ENCODE measurements around the gene NADK2.
A peak's percentile ranks its signal among the peaks of the same experiment; 100 is the strongest.

Gene NADK2

DNA sequence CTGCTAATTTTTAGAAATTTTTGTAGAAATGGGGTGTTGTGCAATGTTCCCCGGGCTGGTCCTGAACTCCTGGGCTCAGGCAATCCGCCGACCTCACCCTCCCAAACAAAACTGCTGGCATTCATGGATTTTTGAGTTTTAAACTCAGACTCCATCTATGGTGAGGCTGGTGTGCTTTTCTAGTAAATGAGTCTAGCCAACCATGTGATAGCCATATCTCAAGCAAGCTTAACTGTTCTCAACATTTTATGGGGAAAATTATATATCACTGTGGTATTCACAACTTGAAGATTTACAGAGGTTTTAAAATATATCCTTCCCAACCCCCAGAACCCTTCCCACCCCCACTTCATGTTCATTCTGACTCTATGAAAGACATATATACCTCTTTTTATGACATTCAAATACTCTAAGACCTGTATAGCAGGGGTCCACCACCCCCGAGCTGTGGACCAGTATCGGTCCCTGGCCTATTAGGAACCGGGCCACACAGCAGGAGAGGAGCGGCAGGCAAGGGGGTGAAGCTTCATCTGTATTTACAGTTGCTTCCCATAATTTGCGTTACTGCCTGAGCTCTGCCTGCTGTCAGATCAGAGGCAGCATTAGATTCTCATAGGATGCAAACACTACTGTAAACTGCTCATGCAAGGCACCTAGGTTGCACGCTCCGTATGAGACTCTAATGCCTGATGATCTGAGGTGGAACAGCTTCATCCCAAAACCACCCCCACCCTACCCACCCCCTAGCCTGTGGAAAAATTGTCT is 4.5 kb upstream of the NADK2 start:
- no peak for DNase-seq (ENCODE audit: low read depth)

DNA sequence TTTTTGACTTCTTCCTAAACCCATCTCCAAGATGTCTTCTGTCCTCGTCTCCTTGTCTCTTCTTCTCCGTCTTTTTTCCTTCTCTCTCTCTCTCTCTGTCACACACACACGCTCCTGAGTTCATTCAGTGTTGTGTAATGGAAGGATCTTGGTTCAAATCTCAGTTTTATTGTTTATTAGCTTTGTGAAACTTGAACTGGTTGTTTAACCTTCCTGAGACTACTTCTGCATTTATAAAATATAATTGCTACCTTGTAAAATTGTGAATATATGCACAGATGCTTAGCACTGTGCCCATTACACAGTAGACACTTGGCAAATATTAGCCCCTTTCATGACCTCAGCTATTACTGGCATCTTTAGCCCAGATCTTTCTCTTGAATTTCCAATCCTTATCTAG is 2.4 kb upstream of the NADK2 start:
- DNase-seq (ENCODE audit: low read depth): no peak

DNA sequence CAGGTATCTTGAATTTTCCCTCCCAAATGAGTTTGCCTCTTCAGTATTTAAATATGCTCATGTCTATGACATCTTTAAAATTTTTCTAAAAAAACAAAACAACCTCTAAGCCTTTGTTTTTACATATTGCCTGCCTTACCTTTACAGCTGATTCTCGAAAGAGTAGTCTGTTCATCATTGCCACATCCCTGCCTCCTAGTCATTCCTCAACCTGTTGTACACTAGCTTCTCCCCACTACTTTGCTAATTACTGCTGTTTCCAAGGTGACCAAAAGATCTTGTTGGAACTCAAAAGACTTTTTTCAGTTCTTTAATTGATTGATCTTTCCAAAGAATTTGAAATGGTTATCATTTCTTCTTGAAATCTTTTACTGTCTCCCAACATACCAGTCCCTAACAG is 1.9 kb upstream of the NADK2 start:
- no peak for DNase-seq (ENCODE audit: low read depth)

DNA sequence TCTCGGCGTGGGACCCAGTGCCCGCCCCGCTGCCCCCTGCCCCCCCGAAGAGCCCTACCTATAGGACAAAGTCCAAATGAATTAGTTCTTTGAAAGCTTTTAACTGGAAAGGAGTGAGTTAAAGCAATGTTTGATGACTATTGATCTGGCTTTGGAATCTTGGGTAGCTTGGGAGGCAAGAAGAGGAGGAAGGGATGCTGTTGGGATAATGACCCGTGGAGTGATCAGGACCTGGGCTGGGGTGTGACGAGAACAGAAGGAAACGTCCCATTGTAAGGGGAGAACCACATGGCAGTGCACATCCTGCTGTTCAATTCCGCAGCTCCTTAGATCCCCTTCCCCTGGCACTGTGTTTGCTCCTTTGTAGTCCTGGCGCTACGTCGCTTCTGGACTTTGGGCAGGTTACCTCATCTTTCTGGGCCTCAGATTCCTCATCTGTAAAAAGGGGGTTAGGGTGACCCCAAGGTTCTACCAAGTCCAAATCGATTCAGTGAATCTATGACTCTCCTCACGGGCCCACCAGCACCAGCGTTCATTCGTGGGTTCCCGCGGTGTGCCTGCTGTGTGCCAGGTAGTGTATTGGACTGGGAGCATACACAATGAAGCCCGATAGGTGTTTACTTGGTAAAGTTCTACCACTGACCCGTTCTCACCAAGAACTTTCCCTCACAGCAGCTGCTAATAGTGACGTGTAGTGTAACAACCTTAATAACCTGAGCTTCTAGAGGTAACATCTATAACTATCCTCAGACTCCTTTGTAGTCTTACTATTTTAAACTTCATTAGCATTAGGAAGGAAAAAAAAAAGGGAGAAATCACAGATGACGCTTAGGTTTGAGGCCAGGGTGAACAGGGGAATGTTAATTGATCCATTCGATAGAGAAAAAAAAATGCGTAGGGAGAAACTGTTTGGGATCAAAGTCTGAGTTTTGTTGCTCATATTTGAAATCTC is 1.1 kb upstream of the NADK2 start:
- no peak for DNase-seq (ENCODE audit: low read depth)

DNA sequence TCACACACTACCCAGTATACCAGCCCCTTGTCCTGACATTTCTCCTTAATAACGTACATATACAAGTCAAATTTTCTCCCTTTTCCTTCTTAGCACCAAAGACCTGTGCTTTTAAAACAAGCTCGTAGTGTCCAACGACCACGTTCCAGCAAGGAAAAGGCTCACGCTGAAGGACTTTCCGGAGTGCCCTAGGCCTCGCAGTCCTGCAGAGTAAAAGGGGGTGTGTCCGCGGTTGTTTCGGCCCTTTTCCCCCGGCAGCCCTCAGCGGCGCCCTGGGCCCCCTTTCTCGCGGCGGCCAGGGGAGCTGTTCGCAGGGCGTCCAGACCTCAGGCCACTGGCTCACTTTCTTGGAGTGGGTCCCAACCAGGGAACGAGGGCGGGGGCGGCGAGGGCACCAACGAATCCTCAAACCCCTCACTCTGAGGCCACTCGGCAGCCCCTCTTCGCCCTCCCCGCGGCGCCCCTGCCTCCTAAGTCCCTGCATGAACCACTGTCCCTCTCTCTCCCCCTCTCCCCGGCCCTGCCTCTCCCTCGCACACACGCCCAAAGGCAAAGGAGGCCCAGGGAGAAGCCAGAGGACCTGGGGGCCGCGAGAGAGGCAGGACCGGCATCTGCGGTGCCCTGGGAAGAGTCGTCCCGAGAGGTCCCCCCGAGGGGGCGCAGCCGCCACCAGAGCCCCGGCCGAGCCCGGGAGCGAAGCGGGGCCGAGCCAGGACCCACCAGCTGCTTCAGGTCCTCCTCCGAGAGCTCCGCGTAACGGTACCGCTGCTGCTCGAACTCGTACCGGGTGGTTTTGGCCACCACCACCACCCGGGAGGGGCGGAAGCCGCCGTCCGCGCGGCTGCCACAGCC is 720 bp downstream of the NADK2 start:
- DNase-seq (ENCODE audit: low read depth): peak; percentile 26

DNA sequence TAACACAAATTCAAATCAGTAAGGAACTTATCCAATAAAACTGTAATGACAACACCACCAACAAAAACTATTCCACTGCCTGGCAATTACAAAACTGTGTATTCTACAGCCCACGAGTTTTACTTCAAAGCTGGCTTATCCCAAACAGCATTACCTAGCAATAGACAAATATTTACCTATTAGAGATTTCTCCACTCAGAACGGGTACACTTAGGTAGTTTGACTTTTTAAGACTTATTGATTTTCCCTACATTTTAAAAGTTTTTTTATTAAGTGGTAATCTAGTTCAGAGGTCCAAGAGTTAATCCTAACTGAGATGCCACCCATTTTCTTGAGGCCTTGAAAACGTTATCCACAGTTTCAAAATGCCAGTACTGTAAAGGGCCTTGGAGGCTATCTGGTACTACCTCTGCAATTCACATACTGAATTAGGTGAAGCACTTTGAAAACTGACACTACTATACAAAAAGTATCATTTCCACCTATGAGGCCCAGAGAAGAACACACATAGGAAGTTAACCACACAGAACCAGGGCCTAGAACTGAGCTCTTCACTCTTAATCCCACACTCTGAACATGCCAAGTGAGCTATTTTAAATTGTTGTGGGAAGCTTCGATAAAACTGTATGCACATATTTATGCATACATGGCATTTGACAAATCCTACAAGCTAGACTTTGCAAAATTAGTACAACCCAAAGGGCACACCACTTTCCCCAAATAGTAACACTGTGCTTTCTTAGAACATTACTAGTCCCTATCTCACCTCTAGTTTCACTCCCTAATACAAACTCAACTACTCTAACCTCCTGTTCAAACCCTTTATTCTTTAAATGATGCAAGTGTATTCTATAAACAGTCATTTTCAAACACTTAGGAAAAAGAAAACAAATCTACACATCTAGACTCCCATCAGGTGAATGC is 2.1 kb downstream of the NADK2 start:
- no peak for DNase-seq (ENCODE audit: low read depth)

DNA sequence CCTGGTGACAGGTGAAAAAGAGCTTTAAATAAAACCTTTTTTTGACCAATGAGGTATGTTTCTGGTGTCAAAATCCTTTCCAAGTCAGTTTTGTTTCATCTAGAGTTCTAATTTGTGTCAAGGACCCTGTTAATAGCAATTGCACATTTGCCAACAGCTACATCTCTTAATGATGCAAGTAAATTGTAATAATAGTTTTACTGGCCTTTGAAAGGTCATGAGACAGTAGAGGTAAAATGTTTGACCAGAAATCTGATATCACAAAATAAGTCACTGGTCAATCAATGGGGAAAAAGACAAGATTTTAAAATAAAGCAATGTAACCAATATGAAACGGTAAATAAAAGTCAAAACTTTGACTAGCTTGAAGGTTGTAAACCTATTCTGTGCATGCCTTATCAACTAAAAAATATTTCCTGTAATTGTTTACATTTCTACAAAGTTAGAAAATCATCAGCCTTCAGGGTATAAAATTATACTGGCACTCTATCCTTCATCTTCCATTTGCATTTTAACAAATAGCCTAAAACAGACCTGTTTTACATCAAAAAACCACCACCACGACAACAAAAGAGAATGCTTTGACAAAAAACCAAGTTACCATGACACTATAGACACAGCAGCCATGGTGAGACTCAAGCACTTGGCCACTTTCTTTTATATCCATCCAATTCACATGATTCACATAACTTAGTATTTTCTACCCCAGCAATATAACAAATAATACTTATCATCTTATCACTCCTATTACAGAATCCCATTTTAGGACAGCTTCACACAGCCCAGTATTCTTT is 3.0 kb downstream of the NADK2 start:
- DNase-seq (ENCODE audit: low read depth): no peak

DNA sequence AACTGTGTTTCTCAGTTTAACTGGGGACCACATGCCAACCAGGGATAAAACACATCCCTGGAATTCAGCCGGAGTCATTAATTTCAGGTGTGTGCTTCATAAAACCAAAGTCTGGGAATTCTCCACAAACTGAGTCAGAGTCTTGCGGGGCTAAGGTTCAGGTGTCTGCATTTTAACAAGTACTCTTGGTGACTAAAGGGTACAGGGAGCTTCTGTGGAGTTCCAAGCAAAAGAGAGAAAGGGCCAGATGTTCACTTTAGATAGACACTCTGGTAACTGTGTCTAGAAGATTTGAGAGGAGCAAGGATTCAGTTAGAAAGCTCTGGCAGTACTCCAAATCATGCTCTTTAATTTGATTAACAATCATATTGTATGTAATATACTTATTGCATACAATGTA is 4.0 kb downstream of the NADK2 start:
- DNase-seq (ENCODE audit: low read depth): no peak

DNA sequence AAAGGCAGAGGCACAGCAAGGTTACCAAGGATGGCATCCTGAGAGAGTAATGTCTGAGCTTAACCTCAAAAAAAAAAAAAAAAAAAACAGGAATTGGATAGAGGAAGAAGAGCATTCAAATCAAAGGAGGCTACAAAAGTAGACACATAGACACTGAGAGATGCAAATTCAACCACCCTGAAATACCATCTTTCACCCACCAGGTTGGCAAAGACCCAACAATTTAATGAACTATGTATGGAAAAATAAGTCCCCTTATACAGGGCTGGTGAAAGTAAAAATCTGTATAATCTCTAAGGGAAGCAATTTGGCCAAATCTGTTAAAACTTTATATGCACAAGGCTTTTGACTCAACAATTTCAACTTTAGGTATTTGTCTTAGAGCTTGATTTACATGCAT is 4.9 kb downstream of the NADK2 start:
- no peak for DNase-seq (ENCODE audit: low read depth)

DNA sequence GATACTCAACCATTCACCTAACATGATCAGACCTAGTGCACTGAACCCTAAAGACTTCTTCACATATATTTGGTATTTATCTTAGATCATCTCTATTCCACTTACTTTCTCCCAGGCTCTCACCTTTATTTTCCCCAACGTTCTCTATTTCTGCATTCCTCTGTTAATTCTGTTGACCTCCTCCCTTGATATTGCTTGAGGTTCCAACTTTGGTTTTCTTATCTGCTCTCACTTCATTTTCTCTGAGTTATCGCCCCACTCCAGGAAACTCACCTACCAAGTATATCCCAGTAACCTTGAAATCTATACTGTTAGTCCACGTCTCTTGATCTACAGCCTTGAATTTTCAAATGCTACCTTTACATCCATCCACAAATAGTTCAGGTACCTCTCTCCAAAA is 9.2 kb downstream of the NADK2 start:
- no peak for DNase-seq (ENCODE audit: low read depth)

DNA sequence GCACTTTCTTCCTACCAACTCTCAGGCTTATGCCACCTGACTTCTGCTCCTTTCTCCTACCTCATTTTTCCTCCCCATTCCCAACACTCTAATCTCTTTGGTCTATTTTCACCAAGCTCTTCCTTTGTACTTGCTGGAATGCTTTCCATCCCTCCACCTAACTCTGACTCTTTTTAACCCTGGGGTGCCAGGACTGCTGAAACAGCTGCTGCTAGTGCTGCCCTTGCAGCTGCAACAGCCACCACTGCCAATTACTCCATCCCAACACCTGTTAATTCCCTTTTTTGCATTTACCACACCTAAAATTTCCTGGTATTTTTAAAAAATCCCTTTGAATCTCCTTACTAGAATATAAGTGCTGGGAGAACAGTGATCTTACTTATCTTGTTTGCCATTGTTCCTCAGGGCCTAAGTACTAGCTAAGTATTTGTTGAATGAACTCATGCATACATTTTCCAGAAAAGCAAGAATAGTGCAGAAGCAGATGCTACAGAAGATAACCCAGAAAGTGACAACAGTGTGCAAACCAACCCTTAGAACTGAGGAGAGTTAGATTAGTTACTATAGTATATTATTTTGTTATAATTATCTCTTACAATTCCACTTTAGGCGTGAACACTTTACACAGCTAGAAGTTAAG is 11.5 kb downstream of the NADK2 start:
- DNase-seq (ENCODE audit: low read depth): no peak

DNA sequence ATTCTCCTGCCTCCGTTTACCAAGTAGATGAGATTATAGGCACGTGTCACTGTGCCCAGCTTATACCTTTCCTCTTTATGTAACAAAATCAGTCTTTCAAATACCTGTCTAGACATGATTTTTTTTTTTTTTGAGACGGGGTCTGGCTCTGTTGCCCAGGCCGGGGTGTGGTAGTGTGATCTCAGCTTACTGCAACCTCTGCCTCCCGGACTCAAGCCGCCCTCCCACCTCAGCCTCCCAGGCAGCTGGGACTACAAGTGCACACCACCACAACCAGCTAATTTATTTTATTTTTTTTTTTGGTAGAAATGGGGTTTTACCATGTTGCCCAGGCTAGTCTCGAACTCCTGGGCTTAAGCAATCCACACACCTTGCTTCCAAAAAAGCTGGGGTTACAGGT is 13.2 kb downstream of the NADK2 start:
- DNase-seq (ENCODE audit: low read depth): no peak

DNA sequence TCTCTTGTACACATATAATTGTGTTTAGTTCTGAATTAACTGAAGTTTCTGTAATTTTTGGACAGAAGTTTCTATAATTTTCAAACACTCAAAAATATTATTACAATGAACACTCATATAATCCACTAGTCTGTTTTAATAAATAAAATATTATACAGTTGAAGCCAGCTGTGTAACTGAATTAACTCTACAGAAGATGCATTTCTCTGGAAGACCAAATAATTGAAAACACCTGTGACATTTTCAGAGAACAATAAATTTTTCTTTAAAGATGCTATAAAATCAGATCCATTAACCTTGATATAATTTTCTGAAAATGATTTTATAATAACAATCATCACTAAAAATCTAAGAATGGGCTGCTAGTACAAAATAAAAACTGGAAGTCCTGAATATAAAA is 14.7 kb downstream of the NADK2 start:
- no peak for DNase-seq (ENCODE audit: low read depth)

DNA sequence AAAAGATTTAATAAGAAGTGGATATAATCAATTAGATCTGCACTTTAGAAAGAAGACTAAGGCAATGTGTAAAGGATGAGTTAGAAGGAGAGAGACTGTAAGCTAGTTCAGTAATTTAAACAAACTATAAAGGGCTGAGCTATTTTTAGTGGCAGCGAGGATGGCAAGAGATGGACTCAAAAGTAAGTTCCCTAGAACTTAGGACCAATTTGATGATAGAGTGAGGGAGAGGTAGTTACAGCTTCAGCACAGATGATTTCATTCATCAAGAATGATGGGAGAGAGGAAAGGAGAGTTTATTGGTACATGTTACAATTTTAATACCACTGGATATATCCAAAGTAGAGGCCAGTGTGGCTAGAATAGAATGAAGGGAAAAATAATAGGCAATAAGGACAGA is 19.1 kb downstream of the NADK2 start:
- DNase-seq (ENCODE audit: low read depth): no peak

DNA sequence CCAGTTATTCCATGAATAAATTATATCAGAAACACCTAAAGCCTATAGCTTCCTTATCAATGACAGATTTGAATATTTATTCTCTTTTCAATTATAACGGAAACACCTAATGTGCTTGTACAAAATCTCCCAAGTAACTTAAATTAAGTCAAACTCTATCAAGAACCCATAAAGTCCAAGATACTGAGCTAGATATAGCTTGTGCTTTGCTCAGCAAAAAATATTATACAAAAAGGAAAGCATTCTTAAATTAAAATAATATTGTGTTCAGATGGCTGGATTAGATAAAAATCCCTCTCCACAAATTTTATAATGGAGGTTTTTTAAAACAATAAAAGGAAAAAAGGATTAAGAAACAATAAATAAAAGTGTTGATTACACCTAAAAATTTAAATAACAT is 23.7 kb downstream of the NADK2 start:
- DNase-seq (ENCODE audit: low read depth): no peak

DNA sequence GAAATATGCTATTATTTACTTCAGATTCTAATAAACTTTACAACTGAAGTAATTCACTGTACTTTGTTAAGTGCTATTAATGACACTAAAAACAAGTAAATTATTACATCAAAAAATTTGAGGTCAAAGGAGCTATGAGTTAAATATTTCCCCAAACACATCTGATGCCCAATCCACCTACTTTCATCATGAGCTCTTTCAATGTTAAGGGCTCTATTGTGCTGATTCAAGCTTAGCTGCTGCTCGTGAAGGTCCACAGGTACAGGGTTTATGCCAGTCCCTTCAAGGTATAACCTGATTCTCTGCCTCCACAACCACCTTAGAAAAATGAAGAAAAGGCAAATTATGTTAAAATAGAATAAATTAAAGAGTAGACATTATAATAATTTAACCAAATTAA is 24.2 kb downstream of the NADK2 start:
- no peak for DNase-seq (ENCODE audit: low read depth)

DNA sequence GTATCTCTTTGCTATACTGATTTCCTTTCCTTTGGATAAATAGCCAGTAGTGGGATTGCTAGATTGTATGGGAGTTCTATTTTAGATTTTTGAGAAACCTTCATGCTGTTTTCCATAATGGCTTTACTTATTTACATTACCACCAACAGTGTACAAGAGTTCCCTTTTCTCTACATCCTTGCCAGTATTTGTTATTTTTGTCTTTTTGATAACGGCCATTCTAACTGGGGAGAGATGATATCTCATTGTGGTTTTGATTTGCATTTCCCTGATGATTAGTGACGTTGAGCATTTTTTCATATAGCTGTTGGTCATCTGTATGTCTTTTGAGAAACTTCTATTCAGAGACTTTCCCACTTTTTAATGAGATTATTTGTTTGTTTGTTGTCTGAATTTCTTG is 25.8 kb downstream of the NADK2 start:
- DNase-seq (ENCODE audit: low read depth): no peak

DNA sequence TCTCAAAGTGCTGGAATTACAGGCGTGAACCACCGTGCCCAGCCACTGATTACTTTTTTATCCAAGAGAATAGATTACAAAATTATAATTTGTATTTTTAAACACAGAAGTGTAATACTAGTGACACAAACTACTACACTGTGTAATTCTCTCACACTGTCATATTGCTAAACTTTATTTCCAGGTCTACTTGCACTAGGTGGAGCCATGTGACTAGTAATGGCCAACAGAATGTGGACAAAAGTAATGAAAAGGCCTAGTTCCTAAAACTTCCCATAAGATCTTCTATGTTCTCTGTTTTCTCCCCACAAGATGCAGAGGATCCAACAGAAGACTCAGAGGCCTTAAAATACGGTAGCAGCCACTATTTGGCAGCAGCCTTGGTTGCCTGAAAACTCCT is 27.3 kb downstream of the NADK2 start:
- no peak for DNase-seq (ENCODE audit: low read depth)

DNA sequence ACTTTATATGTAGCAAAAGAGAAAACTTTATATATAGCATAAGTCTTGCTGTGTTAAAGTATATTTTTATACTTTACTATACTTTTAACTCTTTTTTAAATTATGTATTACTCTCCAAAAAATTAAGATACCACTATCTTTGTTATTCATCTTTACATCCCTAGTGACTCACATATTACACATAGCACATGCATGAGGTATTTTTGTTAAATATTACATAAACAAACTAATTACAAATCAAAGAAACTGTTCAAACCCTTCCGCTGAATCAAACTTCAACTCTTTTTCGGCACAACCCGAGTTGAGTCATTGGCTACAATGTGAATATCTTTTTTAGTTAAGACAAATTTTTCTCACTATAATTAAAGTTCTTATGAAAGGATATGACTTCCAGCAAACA is 32.1 kb downstream of the NADK2 start:
- DNase-seq (ENCODE audit: low read depth): no peak

DNA sequence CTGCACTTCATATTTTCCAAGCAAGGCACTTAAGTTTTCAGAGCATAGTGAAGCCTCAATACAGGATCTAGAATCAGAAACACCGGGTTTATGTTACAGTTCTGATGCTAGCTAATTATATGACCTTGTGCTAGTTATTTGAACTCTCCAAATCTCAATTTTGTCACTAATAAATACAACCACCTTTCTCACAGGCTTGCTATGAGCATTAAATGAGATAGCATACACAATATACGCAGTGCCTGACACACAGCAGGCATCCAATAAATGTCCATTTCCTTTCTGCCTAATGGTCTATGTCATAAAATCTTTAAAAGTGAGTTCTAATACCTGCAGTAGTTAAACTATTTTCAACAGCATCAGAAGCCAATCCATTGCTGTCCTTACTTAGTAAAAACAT is 32.9 kb downstream of the NADK2 start:
- DNase-seq (ENCODE audit: low read depth): no peak
